Mesendoderm (in vitro differentiated cells): Measurements from ENCODE around the gene BRD2.

Source experiments
- DNase-seq: peaks from one replicate; pipeline ENCODE4 v3.0.0; 2013
- H2AK5ac ChIP-seq: 2 replicates; pipeline ENCODE4 v1.6.1; 2013; ENCODE audit warnings: low read length, inconsistent platforms
- H2BK120ac ChIP-seq: 2 replicates; pipeline ENCODE4 v1.6.1; 2013; ENCODE audit warnings: low read depth, mild to moderate bottlenecking, low read length, moderate library complexity, mixed read lengths
- H2BK15ac ChIP-seq: replicated peaks from 2 replicates; pipeline ENCODE4 v1.6.1; 2013; ENCODE audit warnings: low read depth, mild to moderate bottlenecking, moderate library complexity
- H2BK5ac ChIP-seq: 2 replicates; pipeline ENCODE4 v1.6.1; 2013; ENCODE audit warnings: low read length, inconsistent platforms
- H3K18ac ChIP-seq: 2 replicates; pipeline ENCODE4 v1.6.1; 2013; ENCODE audit warnings: mild to moderate bottlenecking, low read length, mixed read lengths
- H3K23ac ChIP-seq: one replicate; pipeline ENCODE4 v1.6.1; 2013; ENCODE audit warnings: low read length
- H3K27ac ChIP-seq: 2 replicates; pipeline ENCODE4 v1.5.1; 2013; ENCODE audit warnings: low read depth, mild to moderate bottlenecking, inconsistent platforms, low read length, moderate library complexity
- H3K27me3 ChIP-seq: 2 replicates; pipeline ENCODE4 v1.6.1; 2013; ENCODE audit warnings: low read length, control low read depth, mild to moderate bottlenecking, inconsistent platforms; ENCODE audit not compliant: insufficient read depth, poor library complexity
- H3K36me3 ChIP-seq: 2 replicates; pipeline ENCODE4 v1.6.1; 2013; ENCODE audit warnings: low read length, inconsistent platforms; ENCODE audit not compliant: control insufficient read depth, insufficient read depth
- H3K4ac ChIP-seq: one replicate; pipeline ENCODE4 v1.6.1; 2013; ENCODE audit warnings: low read depth, mild to moderate bottlenecking, low read length, moderate library complexity
- H3K4me1 ChIP-seq: 2 replicates; pipeline ENCODE4 v1.6.1; 2013; ENCODE audit warnings: low read depth, low read length, inconsistent platforms; ENCODE audit not compliant: control insufficient read depth
- H3K4me2 ChIP-seq: 2 replicates; pipeline ENCODE4 v1.6.1; 2013; ENCODE audit warnings: low read length
- H3K4me3 ChIP-seq: 2 replicates; pipeline ENCODE4 v1.5.1; 2013; ENCODE audit warnings: mild to moderate bottlenecking, low read length
- H3K56ac ChIP-seq: one replicate; pipeline ENCODE4 v1.6.1; 2013; ENCODE audit warnings: low read length
- H3K79me1 ChIP-seq: 2 replicates; pipeline ENCODE4 v1.6.1; 2013; ENCODE audit warnings: low read length, inconsistent platforms
- H3K79me2 ChIP-seq: 2 replicates; pipeline ENCODE4 v1.6.1; 2013; ENCODE audit warnings: mild to moderate bottlenecking, low read length; ENCODE audit not compliant: control insufficient read depth, insufficient read depth
- H3K9ac ChIP-seq: 2 replicates; pipeline ENCODE4 v1.6.1; 2013; ENCODE audit warnings: low read length, inconsistent platforms
- H4K5ac ChIP-seq: one replicate; pipeline ENCODE4 v1.6.1; 2013; ENCODE audit warnings: low read length
- H4K8ac ChIP-seq: one replicate; pipeline ENCODE4 v1.6.1; 2013; ENCODE audit warnings: low read depth, mild to moderate bottlenecking, control low read depth, low read length, moderate library complexity
- WGBS: extraction: QIAGEN DNeasy Blood & Tissue Kit; methylation state at CpG from one replicate; pipeline ENCODE4 v1.1.7; 2013; ENCODE audit warnings: low lambda C conversion rate, missing lambda C conversion rate; ENCODE audit not compliant: insufficient coverage; ENCODE audit errors: extremely low coverage; 5-methylcytosine and 5-hydroxymethylcytosine counted together

Gene BRD2

DNA sequence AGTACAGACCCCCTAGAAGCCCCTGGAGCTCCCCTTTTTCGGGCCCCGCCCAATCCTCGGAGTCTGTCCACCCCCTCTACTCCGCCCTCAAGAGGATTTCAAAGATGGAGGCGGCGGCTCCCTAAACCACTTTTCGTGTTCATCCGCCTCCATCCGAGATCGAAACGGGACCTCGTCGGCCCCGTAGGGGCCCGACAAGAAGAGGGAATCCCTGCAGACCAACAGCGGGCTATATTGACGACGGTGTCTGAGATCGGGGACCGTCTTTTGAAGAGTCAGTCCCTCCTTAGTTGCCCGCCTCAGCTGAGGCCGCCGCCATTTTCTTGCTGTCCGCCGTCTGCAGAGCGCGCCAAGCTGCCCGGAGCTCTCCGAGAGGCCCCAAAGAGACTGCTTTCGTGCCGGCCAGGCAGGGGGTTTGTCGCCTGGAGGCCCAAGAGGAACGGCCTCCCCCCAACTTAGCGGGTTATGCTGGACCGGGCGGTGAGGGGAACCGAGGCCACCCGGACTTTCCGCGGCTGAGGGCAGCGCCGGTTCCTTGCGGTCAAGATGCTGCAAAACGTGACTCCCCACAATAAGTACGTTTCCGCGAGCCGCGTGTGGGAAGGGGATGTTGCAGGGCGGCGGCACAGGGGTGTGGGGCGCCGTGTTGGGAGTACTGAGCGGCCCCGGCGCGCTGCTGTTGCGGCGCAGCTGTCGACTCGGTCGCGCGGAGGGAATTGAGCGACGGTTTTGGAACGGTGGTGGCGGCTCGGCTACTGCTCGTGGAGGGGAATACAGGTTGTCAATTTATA lies 4.2 kb downstream of the BRD2 start:
- Histone ChIP-seq H3K79me1 (peaks cover 13% of the 10 kb centered on the region), H3K4me3 (peak overlapping the region; percentile 99), H3K36me3 (peaks cover 36% of the 10 kb centered on the region), H3K9ac (peak overlapping the region; percentile 95), H3K27me3 (no peaks in the 10 kb centered on the region), H3K27ac (peak overlapping the region; percentile 53), H3K79me2 (peaks cover 68% of the 10 kb centered on the region), H2BK120ac (no peak overlapping the region), H4K5ac (no peak overlapping the region), H3K4me2 (peak overlapping the region; percentile 83), H2BK5ac (peak overlapping the region; percentile 8), H3K4ac (no peak overlapping the region), H3K4me1 (no peaks in the 10 kb centered on the region), H4K8ac (no peak overlapping the region), H3K56ac (peak overlapping the region; percentile 97), H3K18ac (peak overlapping the region; percentile 1), H2BK15ac (no peak overlapping the region), H3K23ac (peak overlapping the region; percentile 68), H2AK5ac (no peak overlapping the region)
- DNase-seq: no peak
- WGBS: no CpG with 5 or more reads among the region's 70 CpGs

DNA sequence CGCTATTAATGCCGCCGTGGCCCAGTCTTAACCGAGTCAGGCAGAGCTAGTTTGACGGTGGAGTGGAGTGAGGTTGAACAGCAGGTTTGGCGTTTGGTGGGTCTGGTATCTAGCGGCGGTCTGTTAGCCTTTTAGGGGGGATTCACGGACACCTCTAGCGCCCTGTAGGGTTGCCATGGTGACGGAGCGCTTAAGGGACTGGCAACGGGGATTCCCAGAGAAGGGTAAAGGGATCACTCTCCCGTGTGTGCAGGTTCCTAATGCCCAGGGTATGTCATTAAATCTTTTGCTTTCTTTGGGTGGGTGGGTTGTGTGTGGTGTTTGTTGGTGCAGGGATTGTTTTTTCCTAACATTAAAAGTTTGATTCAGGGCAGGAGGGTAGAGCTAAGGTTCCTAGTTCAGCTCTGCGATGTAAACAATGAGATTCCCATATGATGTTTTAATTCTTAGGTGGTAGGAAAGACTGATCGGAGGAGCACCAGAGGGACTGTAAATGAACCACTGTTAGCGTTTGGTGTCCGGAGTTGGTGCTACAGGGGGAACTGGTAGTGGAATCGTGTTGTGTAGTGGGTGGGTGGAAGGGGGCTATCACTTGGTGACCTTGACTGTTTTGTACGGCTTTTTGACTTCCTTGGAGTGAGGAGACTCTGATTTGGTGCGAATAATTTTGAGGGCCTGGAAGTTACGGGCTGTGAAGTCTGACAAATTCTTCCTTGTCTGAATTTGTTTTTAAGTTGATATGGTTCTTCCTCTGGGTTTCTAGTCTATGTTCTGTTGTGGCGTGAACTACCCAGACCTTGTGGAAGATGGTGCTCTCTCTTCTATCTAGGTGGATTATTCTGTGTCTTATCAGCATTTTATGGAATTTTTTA lies 5.0 kb downstream of the BRD2 start:
- Histone ChIP-seq H3K4ac (no peak overlapping the region), H2AK5ac (no peak overlapping the region), H3K56ac (peak overlapping the region; percentile 97), H3K18ac (no peak overlapping the region), H2BK5ac (no peak overlapping the region), H3K27me3 (no peaks in the 10 kb centered on the region), H2BK120ac (no peak overlapping the region), H3K79me2 (peaks cover 74% of the 10 kb centered on the region), H3K4me1 (no peaks in the 10 kb centered on the region), H3K4me3 (peak overlapping the region; percentile 99), H2BK15ac (no peak overlapping the region), H3K9ac (peak overlapping the region; percentile 95), H3K36me3 (peaks cover 44% of the 10 kb centered on the region), H4K8ac (no peak overlapping the region), H4K5ac (no peak overlapping the region), H3K23ac (peak overlapping the region; percentile 68), H3K79me1 (peaks cover 15% of the 10 kb centered on the region), H3K27ac (no peak overlapping the region), H3K4me2 (peak overlapping the region; percentile 83)
- no CpG with 5 or more reads among the region's 23 CpGs for WGBS
- DNase-seq: peak; percentile 57

GRCh38 chr6:32974016-32974333 lies 5.6 kb downstream of the BRD2 start:
- H2AK5ac ChIP-seq: no peak overlapping the region
- no CpG with 5 or more reads among the region's 4 CpGs for WGBS
- peak overlapping the region; percentile 99 for H3K4me3 ChIP-seq
- peak overlapping the region; percentile 97 for H3K56ac ChIP-seq
- no peak overlapping the region for H3K27ac ChIP-seq
- peaks cover 78% of the 10 kb centered on the region for H3K79me2 ChIP-seq
- H2BK120ac ChIP-seq: no peak overlapping the region
- peaks cover 47% of the 10 kb centered on the region for H3K36me3 ChIP-seq
- H3K9ac ChIP-seq: peak overlapping the region; percentile 95
- H3K27me3 ChIP-seq: no peaks in the 10 kb centered on the region
- H3K4me1 ChIP-seq: no peaks in the 10 kb centered on the region
- no peak for DNase-seq
- peaks cover 15% of the 10 kb centered on the region for H3K79me1 ChIP-seq
- no peak overlapping the region for H3K4ac ChIP-seq
- H3K18ac ChIP-seq: no peak overlapping the region
- H3K23ac ChIP-seq: no peak overlapping the region
- H4K8ac ChIP-seq: no peak overlapping the region
- H3K4me2 ChIP-seq: peak overlapping the region; percentile 83
- H4K5ac ChIP-seq: no peak overlapping the region
- H2BK5ac ChIP-seq: no peak overlapping the region
- no peak overlapping the region for H2BK15ac ChIP-seq

GRCh38 chr6:32974541-32975308 lies 6.3 kb downstream of the BRD2 start:
- H3K36me3 ChIP-seq: peaks cover 50% of the 10 kb centered on the region
- H3K18ac ChIP-seq: no peak overlapping the region
- no CpG with 5 or more reads among the region's 14 CpGs for WGBS
- no peak overlapping the region for H3K27ac ChIP-seq
- DNase-seq: no peak
- peak overlapping the region; percentile 86 for H3K56ac ChIP-seq
- no peak overlapping the region for H2AK5ac ChIP-seq
- no peak overlapping the region for H4K5ac ChIP-seq
- H3K4ac ChIP-seq: no peak overlapping the region
- no peak overlapping the region for H2BK5ac ChIP-seq
- no peak overlapping the region for H4K8ac ChIP-seq
- H3K9ac ChIP-seq: peak overlapping the region; percentile 95
- no peak overlapping the region for H2BK15ac ChIP-seq
- no peaks in the 10 kb centered on the region for H3K4me1 ChIP-seq
- no peak overlapping the region for H3K23ac ChIP-seq
- H3K4me2 ChIP-seq: peak overlapping the region; percentile 83
- H3K27me3 ChIP-seq: no peaks in the 10 kb centered on the region
- peak overlapping the region; percentile 99 for H3K4me3 ChIP-seq
- H2BK120ac ChIP-seq: no peak overlapping the region
- peaks cover 17% of the 10 kb centered on the region for H3K79me1 ChIP-seq
- peaks cover 75% of the 10 kb centered on the region for H3K79me2 ChIP-seq

DNA sequence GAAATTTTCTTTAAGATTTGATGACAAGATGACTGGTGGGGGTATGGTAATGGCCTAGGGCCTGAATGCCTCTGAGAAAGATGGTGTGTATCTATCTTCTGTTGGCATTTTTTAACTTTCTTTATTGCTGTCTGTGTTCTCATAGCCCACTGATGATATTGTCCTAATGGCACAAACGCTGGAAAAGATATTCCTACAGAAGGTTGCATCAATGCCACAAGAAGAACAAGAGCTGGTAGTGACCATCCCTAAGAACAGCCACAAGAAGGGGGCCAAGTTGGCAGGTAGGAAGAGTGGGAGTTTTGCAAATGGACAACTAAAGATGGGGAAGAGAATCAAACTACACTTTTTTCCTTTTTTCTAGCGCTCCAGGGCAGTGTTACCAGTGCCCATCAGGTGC lies 7.5 kb downstream of the BRD2 start:
- Histone ChIP-seq H3K18ac (no peak overlapping the region), H2AK5ac (no peak overlapping the region), H3K9ac (no peak overlapping the region), H3K27ac (no peak overlapping the region), H3K79me2 (peaks cover 74% of the 10 kb centered on the region), H3K4ac (no peak overlapping the region), H4K5ac (no peak overlapping the region), H3K4me1 (no peaks in the 10 kb centered on the region), H3K56ac (no peak overlapping the region), H2BK120ac (no peak overlapping the region), H3K27me3 (no peaks in the 10 kb centered on the region), H4K8ac (no peak overlapping the region), H2BK15ac (no peak overlapping the region), H3K23ac (no peak overlapping the region), H2BK5ac (no peak overlapping the region), H3K4me3 (no peak overlapping the region), H3K4me2 (no peak overlapping the region), H3K36me3 (peaks cover 62% of the 10 kb centered on the region), H3K79me1 (peaks cover 24% of the 10 kb centered on the region)
- no CpG with 5 or more reads among the region's 2 CpGs for WGBS
- no peak for DNase-seq
